GM23248 (cell line): Measurements from ENCODE around the gene VEZT. TPM values are rescaled to one million over a fixed set of nuclear protein-coding genes. Genes with fewer than 3 reads are reported as not detected.

Experiments used
- DNase-seq: peaks from one replicate; pipeline ENCODE4 v3.0.0-alpha.2; 2015
- H2AFZ ChIP-seq: fragments of 200-600 bp; sonication (generic); 2 replicates; pipeline ENCODE4 v1.6.1; 2016; ENCODE audit warnings: antibody characterized with exemption
- H3F3A ChIP-seq: fragments of 200-600 bp; sonication (generic); 2 replicates; pipeline ENCODE4 v1.6.1; 2016; ENCODE audit warnings: mild to moderate bottlenecking, antibody characterized with exemption, mixed run types; ENCODE audit not compliant: insufficient read depth
- H3K27ac ChIP-seq: fragments of 200-600 bp; sonication (generic); 2 replicates; pipeline ENCODE4 v1.5.1; 2016; ENCODE audit warnings: mild to moderate bottlenecking
- H3K27me3 ChIP-seq: fragments of 200-600 bp; sonication (generic); replicated peaks from 2 replicates; pipeline ENCODE4 v1.6.1; 2016; ENCODE audit warnings: mild to moderate bottlenecking; ENCODE audit not compliant: insufficient read depth
- H3K36me3 ChIP-seq: fragments of 200-600 bp; sonication (generic); 2 replicates; pipeline ENCODE4 v1.6.1; 2016; ENCODE audit warnings: low read depth, mild to moderate bottlenecking
- H3K4me1 ChIP-seq: fragments of 200-600 bp; sonication (generic); 2 replicates; pipeline ENCODE4 v1.6.1; 2016; ENCODE audit warnings: mild to moderate bottlenecking; ENCODE audit not compliant: insufficient read depth
- H3K4me2 ChIP-seq: fragments of 200-600 bp; sonication (generic); one replicate; pipeline ENCODE4 v1.6.1; 2016; ENCODE audit warnings: mild to moderate bottlenecking; ENCODE audit not compliant: unreplicated experiment
- H3K4me3 ChIP-seq: fragments of 200-600 bp; sonication (generic); 2 replicates; pipeline ENCODE4 v1.5.1; 2016; ENCODE audit warnings: mild to moderate bottlenecking
- H3K79me2 ChIP-seq: fragments of 200-600 bp; sonication (generic); 2 replicates; pipeline ENCODE4 v1.6.1; 2016; ENCODE audit warnings: mild to moderate bottlenecking; ENCODE audit not compliant: insufficient read depth
- H3K9ac ChIP-seq: fragments of 200-600 bp; sonication (generic); 2 replicates; pipeline ENCODE4 v1.6.1; 2016; ENCODE audit warnings: mild to moderate bottlenecking
- H3K9me2 ChIP-seq: fragments of 200-600 bp; sonication (generic); 2 replicates; pipeline ENCODE4 v1.6.1; 2016; ENCODE audit warnings: mixed run types, mild to moderate bottlenecking, moderate library complexity; ENCODE audit not compliant: insufficient read depth
- H3K9me3 ChIP-seq: fragments of 200-600 bp; sonication (generic); one replicate; pipeline ENCODE4 v1.6.1; 2017; ENCODE audit warnings: low read depth
- H4K20me1 ChIP-seq: fragments of 200-600 bp; sonication (generic); 2 replicates; pipeline ENCODE4 v1.6.0; 2016; ENCODE audit not compliant: insufficient read depth
- EZH2 ChIP-seq: fragments of 200-600 bp; sonication (generic); IDR thresholded peaks from 2 replicates; pipeline ENCODE4 v1.6.1; 2018; ENCODE audit warnings: antibody characterized with exemption, mild to moderate bottlenecking; ENCODE audit not compliant: insufficient read depth, poor library complexity, severe bottlenecking
- EZH2phosphoT487 ChIP-seq: fragments of 200-600 bp; sonication (generic); IDR thresholded peaks from 2 replicates; pipeline ENCODE4 v1.6.1; 2018; ENCODE audit warnings: antibody characterized with exemption, moderate library complexity, mild to moderate bottlenecking, low read depth; ENCODE audit not compliant: insufficient read depth
- WGBS, 2 experiments: methylation state at CpG; one replicate each; pipeline ENCODE4 v1.1.6; 2015 to 2017; ENCODE audit warnings: low lambda C conversion rate in 2 of 2, low coverage in 1 of 2; ENCODE audit errors: missing lambda C conversion rate in 2 of 2; 5-methylcytosine and 5-hydroxymethylcytosine counted together
- in situ Hi-C: fragments of 300-500 bp; cut with MboI; formaldehyde crosslinking; loops from 2 replicates; pipeline ENCODE4 v1.15.0; 2020
- polyA plus RNA-seq: library from polyadenylated mRNA; unstranded; fragments of >200 nt; fragmentation: Nextera tagmentation; extraction: Ambion mirVana; gene quantifications from 2 replicates; pipeline ENCODE4 v1.2.1, GENCODE V29; 2016
- total RNA-seq: library from RNA; depleted of rRNA; stranded (reverse); fragments of >200 nt; shearing (Covaris generic); gene quantifications from 2 replicates; pipeline ENCODE4 v1.2.3, GENCODE V29; 2014

VEZT gene
- total and polyA plus RNA-seq, 2 experiments from 2014 or later = 36.9 to 40.2 TPM

GRCh38 chr12:95248604-95249360 lies 31.2 kb downstream of the VEZT start:
- Histone ChIP-seq H3K9me3 (no peaks in the 10 kb centered on the region), H3K27me3 (no peaks in the 10 kb centered on the region), H2AFZ (no peak overlapping the region), H3K36me3 (peaks cover 19% of the 10 kb centered on the region), H3K4me1 (peaks cover 19% of the 10 kb centered on the region), H3K27ac (no peak overlapping the region), H3K4me3 (no peak overlapping the region), H3F3A (peaks cover 22% of the 10 kb centered on the region), H3K9ac (no peak overlapping the region), H3K79me2 (peaks cover 76% of the 10 kb centered on the region), H3K9me2 (no peaks in the 10 kb centered on the region), H3K4me2 (no peak overlapping the region), H4K20me1 (0 out of 2 replicates have a peak, but pooled peaks cover 5% of the 10 kb centered on the region)
- WGBS, 2 experiments = 67 to 69% methylated on average over 8 of the region's 8 CpGs
- DNase-seq = no peak
- TF ChIP-seq EZH2phosphoT487 = no peak
- TF ChIP-seq EZH2 = no peak
- in situ Hi-C loops = no loop called here

- Histone ChIP-seq H3K4me1 (peaks cover 6% of the 10 kb centered on the region), H3K9ac (no peak overlapping the region), H2AFZ (no peak overlapping the region), H3K36me3 (peaks cover 41% of the 10 kb centered on the region), H3K4me3 (no peak overlapping the region), H3F3A (no peaks in the 10 kb centered on the region; the same call in 1 of the 2 replicates), H4K20me1 (no peaks in the 10 kb centered on the region), H3K4me2 (no peak overlapping the region), H3K9me2 (no peaks in the 10 kb centered on the region), H3K79me2 (peaks cover 42% of the 10 kb centered on the region), H3K9me3 (no peaks in the 10 kb centered on the region), H3K27me3 (no peaks in the 10 kb centered on the region), H3K27ac (no peak overlapping the region)
- in situ Hi-C loops = no loop called here
- DNase-seq = no peak
- TF ChIP-seq EZH2phosphoT487 (no peak), EZH2 (no peak)
Observed at GRCh38 chr12:95253386-95253785, 35.8 kb downstream of the VEZT start.

GRCh38 chr12:95257541-95257940 lies 39.9 kb downstream of the VEZT start:
- no peak overlapping the region for H2AFZ ChIP-seq
- H3K4me1 ChIP-seq = 0 out of 2 replicates have a peak, but pooled peaks cover 3% of the 10 kb centered on the region
- peaks cover 9% of the 10 kb centered on the region; the same call in 1 of the 2 replicates for H3K79me2 ChIP-seq
- no peaks in the 10 kb centered on the region; the same call in 1 of the 2 replicates for H3F3A ChIP-seq
- no peaks in the 10 kb centered on the region for H3K9me3 ChIP-seq
- no peak overlapping the region for H3K9ac ChIP-seq
- H3K36me3 ChIP-seq = peaks cover 44% of the 10 kb centered on the region
- in situ Hi-C loops = no loop called here
- H4K20me1 ChIP-seq = no peaks in the 10 kb centered on the region
- no peak for DNase-seq
- no peak overlapping the region for H3K4me3 ChIP-seq
- H3K27ac ChIP-seq = no peak overlapping the region
- no peaks in the 10 kb centered on the region for H3K9me2 ChIP-seq
- H3K4me2 ChIP-seq = no peak overlapping the region
- WGBS, 2 experiments = 97 to 98% methylated on average over 3 of the region's 3 CpGs
- TF ChIP-seq EZH2phosphoT487 = no peak
- TF ChIP-seq EZH2 = no peak
- H3K27me3 ChIP-seq = no peaks in the 10 kb centered on the region

- H3K36me3 ChIP-seq = peaks cover 42% of the 10 kb centered on the region
- no peaks in the 10 kb centered on the region for H4K20me1 ChIP-seq
- TF ChIP-seq EZH2phosphoT487 (no peak), EZH2 (no peak)
- H2AFZ ChIP-seq = no peak overlapping the region
- no peak overlapping the region for H3K9ac ChIP-seq
- H3K27ac ChIP-seq = no peak overlapping the region
- H3F3A ChIP-seq = no peaks in the 10 kb centered on the region; the same call in 1 of the 2 replicates
- no peak overlapping the region for H3K4me3 ChIP-seq
- in situ Hi-C loops = no loop called here
- H3K4me2 ChIP-seq = no peak overlapping the region
- H3K4me1 ChIP-seq = 0 out of 2 replicates have a peak, but pooled peaks cover 3% of the 10 kb centered on the region
- H3K9me3 ChIP-seq = no peaks in the 10 kb centered on the region
- no peaks in the 10 kb centered on the region for H3K9me2 ChIP-seq
- H3K27me3 ChIP-seq = no peaks in the 10 kb centered on the region
- peaks cover 9% of the 10 kb centered on the region; the same call in 1 of the 2 replicates for H3K79me2 ChIP-seq
- DNase-seq = peak; percentile 24
- WGBS, 2 experiments = 94 to 98% methylated on average over 2 of the region's 2 CpGs
Observed at GRCh38 chr12:95258151-95258550, 40.5 kb downstream of the VEZT start.
